ENCODE data around the gene GRAMD1A.
A peak's percentile ranks its signal among the peaks of the same experiment; 100 is the strongest.

The GRAMD1A gene

GRCh38 chr19:35056513-35057063 lies 56.5 kb downstream of the GRAMD1A start:
- no peak for DNase-seq

- DNase-seq, result no peak
These were observed 58.2 kb downstream of the GRAMD1A start for GRCh38 chr19:35058370-35058769.

GRCh38 chr19:35059006-35059798 lies 59.1 kb downstream of the GRAMD1A start:
- DNase-seq, result no peak

- no peak for DNase-seq
These were observed 59.6 kb downstream of the GRAMD1A start for GRCh38 chr19:35059799-35060091.

- no peak for DNase-seq
These were observed 60.2 kb downstream of the GRAMD1A start for GRCh38 chr19:35060160-35060855.

GRCh38 chr19:35061583-35062373 lies 61.7 kb downstream of the GRAMD1A start:
- DNase-seq, result no peak

- DNase-seq, result no peak
These were observed 62.8 kb downstream of the GRAMD1A start for GRCh38 chr19:35062942-35063341.

GRCh38 chr19:35063940-35064818 lies 64.1 kb downstream of the GRAMD1A start:
- DNase-seq, result peak in 1 of 2 experiments; percentile 52

- no peak for DNase-seq
These were observed 65.5 kb downstream of the GRAMD1A start for GRCh38 chr19:35065574-35065973.

- DNase-seq, result no peak
These were observed 66.0 kb downstream of the GRAMD1A start for GRCh38 chr19:35066121-35066520.

GRCh38 chr19:35066691-35067563 lies 66.8 kb downstream of the GRAMD1A start:
- peak; percentile 96 to 97 for DNase-seq

GRCh38 chr19:35068941-35069634 lies 69.0 kb downstream of the GRAMD1A start:
- no peak for DNase-seq

GRCh38 chr19:35069696-35070095 lies 69.6 kb downstream of the GRAMD1A start:
- DNase-seq, result no peak

- DNase-seq, result no peak
These were observed 70.3 kb downstream of the GRAMD1A start for GRCh38 chr19:35070471-35070870.

- DNase-seq, result no peak
These were observed 73.4 kb downstream of the GRAMD1A start for GRCh38 chr19:35073516-35073915.

- no peak for DNase-seq
These were observed 73.8 kb downstream of the GRAMD1A start for GRCh38 chr19:35073941-35074340.

- DNase-seq, result no peak
These were observed 74.5 kb downstream of the GRAMD1A start for GRCh38 chr19:35074426-35075201.

GRCh38 chr19:35075202-35076025 lies 75.3 kb downstream of the GRAMD1A start:
- no peak for DNase-seq

- DNase-seq, result no peak
These were observed 75.9 kb downstream of the GRAMD1A start for GRCh38 chr19:35076026-35076370.

Measured in activated T-cell treated with anti-CD3 and anti-CD28 coated beads, Interleukin-2, amount 50 U/mL, for 48 hours (primary cell).